Esophagus muscularis mucosa (tissue), 4 donors: Measurements from ENCODE around the gene ACSF3. TPM values are rescaled to one million over a fixed set of nuclear protein-coding genes. Genes with fewer than 3 reads are reported as not detected.

Source experiments
- DNase-seq: peaks from one replicate; pipeline ENCODE4 v3.0.0-alpha.2; 2017; ENCODE audit errors: extremely low spot score
- H3K27ac ChIP-seq, 4 donors: fragments of 200-600 bp; sonication (generic); replicated peaks in 1 of 4; 1 replicate in 3 of 4; 2 replicates in 1 of 4; pipeline ENCODE4 v1.5.1; 2016 to 2019; ENCODE audit warnings: mild to moderate bottlenecking in 1 of 4
- H3K27me3 ChIP-seq, 4 donors: fragments of 200-600 bp; sonication (generic); one replicate each; pipeline versions ENCODE4 v1.5.1 to v1.6.0; 2016 to 2019
- H3K36me3 ChIP-seq, 4 donors: fragments of 200-600 bp; sonication (generic); one replicate each; pipeline ENCODE4 v1.5.1; 2016 to 2019
- H3K4me1 ChIP-seq, 4 donors: fragments of 200-600 bp; sonication (generic); one replicate each; pipeline ENCODE4 v1.5.1; 2016 to 2019
- H3K4me3 ChIP-seq, 4 donors: fragments of 200-600 bp; sonication (generic); 1 replicate in 2 of 4; 2 replicates in 2 of 4; pipeline ENCODE4 v1.5.1; 2016 to 2019; ENCODE audit warnings: mild to moderate bottlenecking in 4 of 4, moderate library complexity in 1 of 4
- H3K9me3 ChIP-seq, 4 donors: fragments of 200-600 bp; sonication (generic); 1 replicate in 3 of 4; 2 replicates in 1 of 4; pipeline ENCODE4 v1.5.1; 2016 to 2019
- CTCF ChIP-seq, 3 experiments: fragments of 200-600 bp in 2 of 3; fragments of 450-650 bp in 1 of 3; sonication (generic) in 2 of 3; IDR thresholded peaks; one replicate each; pipeline ENCODE4 v1.5.1; 2017 to 2019; ENCODE audit warnings: antibody characterized with exemption in 3 of 3, mild to moderate bottlenecking in 2 of 3, moderate library complexity in 1 of 3
- EP300 ChIP-seq: sonication (generic); formaldehyde crosslinking; IDR thresholded peaks from one replicate; pipeline ENCODE4 v1.6.1; 2017; ENCODE audit warnings: antibody characterized with exemption
- POLR2A ChIP-seq: fragments of 450-650 bp; IDR thresholded peaks from one replicate; pipeline ENCODE4 v1.6.1; 2017; ENCODE audit warnings: antibody characterized with exemption, moderate library complexity, mild to moderate bottlenecking, low read depth
- POLR2AphosphoS5 ChIP-seq, 2 donors: sonication (generic); formaldehyde crosslinking; IDR thresholded peaks; one replicate each; pipeline ENCODE4 v1.6.1; 2017; ENCODE audit warnings: antibody characterized with exemption in 2 of 2
- WGBS: methylation state at CpG from one replicate; pipeline ENCODE4 v1.1.5; 2018; 5-methylcytosine and 5-hydroxymethylcytosine counted together
- intact Hi-C: fragments of 100-400 bp; cut with DNase I; formaldehyde crosslinking; loops from one replicate; pipeline ENCODE4 v1.15.1; 2023
- total RNA-seq, 4 donors: library from RNA; depleted of rRNA; stranded (reverse); fragments of >200 nt; gene quantifications; one replicate each; pipeline versions ENCODE4 v1.1.0 to v1.2.1, GENCODE V29; 2016

The ACSF3 gene
- total RNA-seq, 4 donors from 2014 or later: 23.5 to 29.8 (median 27.2) TPM

DNA sequence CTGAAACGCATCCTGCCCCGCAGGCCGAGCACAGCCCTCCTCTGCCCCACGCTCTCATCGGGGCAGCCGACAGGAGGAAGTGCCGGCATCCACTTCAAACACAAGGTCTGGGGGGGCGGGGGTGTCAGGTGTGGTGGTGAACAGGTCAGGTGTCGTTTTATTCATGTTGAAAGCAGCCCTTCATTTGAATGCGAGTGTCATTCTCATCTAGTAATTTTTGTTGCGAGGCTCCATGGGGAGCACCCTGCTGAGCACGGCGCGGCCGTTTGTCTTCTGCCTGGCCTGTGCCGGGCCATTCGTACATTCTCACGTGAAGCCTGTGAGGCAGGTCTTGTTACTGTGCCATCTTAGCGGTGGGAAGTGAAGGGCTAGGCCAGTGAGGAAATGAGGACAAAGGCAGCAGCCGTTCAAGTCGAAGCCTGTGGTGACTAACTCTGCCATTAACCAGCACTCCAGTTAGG is 1.9 kb downstream of the ACSF3 start:
- TF ChIP-seq POLR2AphosphoS5 (IDR thresholded peaks at IDR 0.05) (no peak), POLR2A (no peak), EP300 (no peak), CTCF (IDR thresholded peaks at IDR 0.05) (no peak)
- Histone ChIP-seq H3K4me1 (peaks cover 16 to 48% (median 43%) of the 10 kb centered on the region in 4 donors), H3K4me3 (no peak overlapping the region), H3K36me3 (peaks cover 0 to 23% (median 10%) of the 10 kb centered on the region in 4 donors), H3K27ac (no peak overlapping the region), H3K9me3 (no peaks in the 10 kb centered on the region), H3K27me3 (peaks cover 0 to 11% (median 0%) of the 10 kb centered on the region in 4 donors)
- intact Hi-C loops: no loop called here
- DNase-seq: no peak
- 79% methylated on average over 16 of the region's 21 CpGs for WGBS

GRCh38 chr16:89096042-89096717 is 2.5 kb downstream of the ACSF3 start:
- intact Hi-C loops: no loop called here
- TF ChIP-seq EP300 (no peak), POLR2AphosphoS5 (IDR thresholded peaks at IDR 0.05) (no peak), CTCF (IDR thresholded peaks at IDR 0.05) (no peak), POLR2A (no peak)
- no peak overlapping the region for H3K27ac ChIP-seq
- 88% methylated on average over 20 of the region's 20 CpGs for WGBS
- H3K4me1 ChIP-seq: peaks cover 16 to 48% (median 43%) of the 10 kb centered on the region in 4 donors
- H3K36me3 ChIP-seq: peaks cover 3 to 30% (median 16%) of the 10 kb centered on the region in 4 donors
- H3K9me3 ChIP-seq: no peaks in the 10 kb centered on the region
- peaks cover 0 to 5% (median 0%) of the 10 kb centered on the region in 4 donors for H3K27me3 ChIP-seq
- no peak overlapping the region for H3K4me3 ChIP-seq
- no peak for DNase-seq

DNA sequence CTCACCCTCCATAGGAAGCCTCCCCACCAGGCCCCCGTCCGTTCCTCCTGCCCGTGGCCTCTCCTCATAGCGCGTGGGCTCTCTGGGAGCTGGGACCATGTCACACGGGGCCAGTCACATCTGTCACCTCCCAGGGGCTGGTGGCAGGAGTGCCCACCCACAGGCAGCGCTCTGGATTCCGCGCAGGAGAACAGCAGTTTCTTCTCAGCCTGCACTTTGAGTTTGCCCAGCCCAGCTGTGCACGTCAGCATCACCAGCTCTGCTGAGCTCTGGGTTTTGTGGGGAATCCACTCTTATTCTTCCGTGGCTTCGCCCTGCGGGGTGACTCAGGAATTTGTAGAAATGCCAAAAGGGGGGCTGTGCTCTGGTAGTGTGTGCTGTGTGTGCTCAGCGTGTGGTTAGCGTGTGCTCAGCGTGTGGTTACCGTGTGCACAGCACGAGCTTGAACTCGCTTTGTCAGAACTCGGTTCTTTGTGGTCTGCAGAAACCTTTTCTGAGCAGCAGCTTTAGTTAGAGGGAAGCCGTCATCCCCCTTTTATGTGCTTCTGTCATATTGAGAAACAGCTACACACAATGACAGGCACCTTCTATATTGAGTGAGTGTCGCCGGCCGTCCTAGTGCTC is 3.2 kb downstream of the ACSF3 start:
- peaks cover 10 to 37% (median 23%) of the 10 kb centered on the region in 4 donors for H3K36me3 ChIP-seq

GRCh38 chr16:89097392-89097772 is 3.7 kb downstream of the ACSF3 start:
- intact Hi-C loops: no loop called here
- Histone ChIP-seq H3K4me1 (peaks cover 16 to 48% (median 43%) of the 10 kb centered on the region in 4 donors), H3K4me3 (no peak overlapping the region), H3K36me3 (peaks cover 13 to 42% (median 28%) of the 10 kb centered on the region in 4 donors), H3K27ac (no peak overlapping the region), H3K27me3 (no peaks in the 10 kb centered on the region), H3K9me3 (no peaks in the 10 kb centered on the region)
- WGBS: 88% methylated on average over 12 of the region's 14 CpGs
- TF ChIP-seq EP300 (no peak), POLR2AphosphoS5 (IDR thresholded peaks at IDR 0.05) (no peak), POLR2A (no peak), CTCF (IDR thresholded peaks at IDR 0.05) (no peak)
- DNase-seq: no peak

More for the DNA sequence above, 3.2 kb downstream of the ACSF3 start:
- no peak overlapping the region for H3K4me3 ChIP-seq
- H3K27me3 ChIP-seq: no peaks in the 10 kb centered on the region
- no peak overlapping the region for H3K27ac ChIP-seq
- H3K9me3 ChIP-seq: no peaks in the 10 kb centered on the region
- intact Hi-C loops: no loop called here
- peaks cover 16 to 48% (median 43%) of the 10 kb centered on the region in 4 donors for H3K4me1 ChIP-seq
- no peak for DNase-seq
- WGBS: 81% methylated on average over 19 of the region's 24 CpGs
- no peak for TF ChIP-seq POLR2A
- TF ChIP-seq EP300: no peak

DNA sequence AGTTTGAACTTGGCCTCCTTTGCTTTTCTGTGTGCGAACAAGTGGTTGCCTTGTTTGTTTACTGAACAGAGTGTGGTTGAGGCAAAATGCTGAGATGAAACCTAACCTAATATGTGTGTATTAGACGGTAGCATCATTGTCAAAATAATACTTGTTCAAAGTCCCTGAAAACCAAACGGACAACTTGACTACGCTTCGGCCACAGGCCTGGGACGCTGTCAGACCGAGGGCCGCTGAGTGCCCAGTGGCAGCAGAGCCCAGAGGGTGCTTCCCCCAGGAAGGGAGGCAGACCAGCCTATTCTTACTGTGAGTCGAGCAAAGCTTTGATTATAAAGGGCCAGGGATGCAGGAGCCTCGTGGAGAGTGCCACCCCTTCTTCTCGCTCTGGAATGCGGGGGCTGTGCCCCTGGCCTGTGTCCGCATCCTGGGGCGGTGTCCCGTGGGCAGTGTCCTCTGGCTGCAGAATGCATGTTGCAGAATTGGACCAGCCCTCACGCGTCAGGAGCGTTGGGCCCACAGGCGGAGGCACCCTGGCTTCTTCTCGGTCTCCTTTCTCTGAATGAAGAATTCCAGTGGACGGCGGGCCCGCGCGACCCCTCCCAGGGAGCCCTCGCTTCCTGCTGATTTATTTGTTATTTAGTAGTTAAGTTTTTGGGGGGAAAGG is 5.2 kb downstream of the ACSF3 start:
- TF ChIP-seq CTCF (IDR thresholded peaks at IDR 0.05) (no peak), POLR2AphosphoS5 (IDR thresholded peaks at IDR 0.05) (no peak), EP300 (no peak), POLR2A (no peak)
- Histone ChIP-seq H3K4me1 (peaks cover 13 to 41% (median 35%) of the 10 kb centered on the region in 4 donors), H3K36me3 (peaks cover 18 to 57% (median 43%) of the 10 kb centered on the region in 4 donors), H3K9me3 (no peaks in the 10 kb centered on the region), H3K4me3 (no peak overlapping the region), H3K27ac (no peak overlapping the region), H3K27me3 (no peaks in the 10 kb centered on the region)
- intact Hi-C loops: no loop called here
- 88% methylated on average over 23 of the region's 26 CpGs for WGBS
- no peak for DNase-seq
